Measurements from ENCODE around the gene PDC.

GRCh38 chr1:186429017-186429416 is 31.9 kb downstream of the PDC start:
- TF ChIP-seq GATA3 (IDR thresholded peaks at IDR 0.05; ENCODE audit: low read depth, low read length) (no peak), GATA2 (IDR thresholded peaks at IDR 0.05; ENCODE audit: low read depth, low read length) (no peak)
